ENCODE data around the gene IL4R. TPM values are rescaled to one million over a fixed set of nuclear protein-coding genes. Genes with fewer than 3 reads are reported as not detected.

IL4R gene
- total RNA-seq, 1 experiment from 2014 or later, result 25.1 TPM

DNA sequence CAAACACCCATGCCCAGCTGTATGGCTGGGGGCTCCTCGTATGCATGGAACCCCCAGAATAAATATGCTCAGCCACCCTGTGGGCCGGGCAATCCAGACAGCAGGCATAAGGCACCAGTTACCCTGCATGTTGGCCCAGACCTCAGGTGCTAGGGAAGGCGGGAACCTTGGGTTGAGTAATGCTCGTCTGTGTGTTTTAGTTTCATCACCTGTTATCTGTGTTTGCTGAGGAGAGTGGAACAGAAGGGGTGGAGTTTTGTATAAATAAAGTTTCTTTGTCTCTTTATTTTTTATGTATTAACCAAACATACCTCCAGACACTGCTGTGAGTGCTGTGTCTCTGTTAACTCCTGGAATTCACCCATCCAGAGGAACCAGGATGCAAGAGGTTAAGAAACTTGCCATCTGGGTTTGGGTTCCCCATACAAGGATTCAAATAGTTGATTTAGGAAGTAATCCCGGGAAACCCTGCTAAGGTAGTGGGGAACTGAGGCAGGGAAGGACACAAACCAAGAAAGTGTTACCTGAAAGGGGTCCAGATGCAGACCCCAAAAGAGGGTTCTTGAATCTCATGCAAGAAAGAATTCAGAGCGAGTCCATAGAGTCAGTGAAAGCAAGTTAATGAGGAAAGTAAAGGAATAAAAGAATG, 50.8 kb downstream of the IL4R start:
- BruUV-seq (replicated peaks), result no TSS peak
- Histone ChIP-seq H3K4me1 (ENCODE audit: insufficient read depth, low read length) (peaks cover 26% of the 10 kb centered on the region), H3K4me3 (ENCODE audit: low read length) (no peak overlapping the region), H3K79me2 (ENCODE audit: low read length) (no peaks in the 10 kb centered on the region), H2AFZ (ENCODE audit: low read length) (no peak overlapping the region), H3K36me3 (ENCODE audit: low read depth, low read length) (no peaks in the 10 kb centered on the region; the same call in none of the 2 replicates), H3K9me2 (replicated peaks; ENCODE audit: low read length) (no peaks in the 10 kb centered on the region), H4K20me1 (ENCODE audit: low read length) (no peaks in the 10 kb centered on the region), H3K27me3 (ENCODE audit: low read length) (no peaks in the 10 kb centered on the region), H3K4me2 (ENCODE audit: low read length) (peak overlapping the region; percentile 50), H3K9ac (ENCODE audit: low read length) (peak overlapping the region; percentile 69), H3K27ac (ENCODE audit: low read length) (peak overlapping the region; percentile 98), H3F3A (ENCODE audit: low read length, unreplicated experiment) (no peaks in the 10 kb centered on the region), H3K9me3 (ENCODE audit: low read length) (no peaks in the 10 kb centered on the region)
- ATAC-seq (peak; percentile 71), DNase-seq (peak; percentile 79)
- intact Hi-C loops (cut with micrococcal nuclease), result loop anchor here (1.0 to 5.0 kb wide), 3 partner anchors 47 to 207 kb away; no protein-coding TSS in a partner anchor
- TF ChIP-seq EZH2 (IDR thresholded peaks at IDR 0.05; ENCODE audit: low read length, unreplicated experiment), result no peak
- no peak for TF ChIP-seq EZH2phosphoT487 (IDR thresholded peaks at IDR 0.05; ENCODE audit: borderline replicate concordance, low read length)
- TF ChIP-seq, protein P1, sequence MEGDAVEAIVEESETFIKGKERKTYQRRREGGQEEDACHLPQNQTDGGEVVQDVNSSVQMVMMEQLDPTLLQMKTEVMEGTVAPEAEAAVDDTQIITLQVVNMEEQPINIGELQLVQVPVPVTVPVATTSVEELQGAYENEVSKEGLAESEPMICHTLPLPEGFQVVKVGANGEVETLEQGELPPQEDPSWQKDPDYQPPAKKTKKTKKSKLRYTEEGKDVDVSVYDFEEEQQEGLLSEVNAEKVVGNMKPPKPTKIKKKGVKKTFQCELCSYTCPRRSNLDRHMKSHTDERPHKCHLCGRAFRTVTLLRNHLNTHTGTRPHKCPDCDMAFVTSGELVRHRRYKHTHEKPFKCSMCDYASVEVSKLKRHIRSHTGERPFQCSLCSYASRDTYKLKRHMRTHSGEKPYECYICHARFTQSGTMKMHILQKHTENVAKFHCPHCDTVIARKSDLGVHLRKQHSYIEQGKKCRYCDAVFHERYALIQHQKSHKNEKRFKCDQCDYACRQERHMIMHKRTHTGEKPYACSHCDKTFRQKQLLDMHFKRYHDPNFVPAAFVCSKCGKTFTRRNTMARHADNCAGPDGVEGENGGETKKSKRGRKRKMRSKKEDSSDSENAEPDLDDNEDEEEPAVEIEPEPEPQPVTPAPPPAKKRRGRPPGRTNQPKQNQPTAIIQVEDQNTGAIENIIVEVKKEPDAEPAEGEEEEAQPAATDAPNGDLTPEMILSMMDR (conservative IDR thresholded peaks at IDR 0.05; ENCODE audit: low read depth, low read length), result no peak
- POLR2A ChIA-PET (ENCODE audit: unreplicated experiment), result no interaction called here
- CTCF ChIA-PET, result no interaction called here

DNA sequence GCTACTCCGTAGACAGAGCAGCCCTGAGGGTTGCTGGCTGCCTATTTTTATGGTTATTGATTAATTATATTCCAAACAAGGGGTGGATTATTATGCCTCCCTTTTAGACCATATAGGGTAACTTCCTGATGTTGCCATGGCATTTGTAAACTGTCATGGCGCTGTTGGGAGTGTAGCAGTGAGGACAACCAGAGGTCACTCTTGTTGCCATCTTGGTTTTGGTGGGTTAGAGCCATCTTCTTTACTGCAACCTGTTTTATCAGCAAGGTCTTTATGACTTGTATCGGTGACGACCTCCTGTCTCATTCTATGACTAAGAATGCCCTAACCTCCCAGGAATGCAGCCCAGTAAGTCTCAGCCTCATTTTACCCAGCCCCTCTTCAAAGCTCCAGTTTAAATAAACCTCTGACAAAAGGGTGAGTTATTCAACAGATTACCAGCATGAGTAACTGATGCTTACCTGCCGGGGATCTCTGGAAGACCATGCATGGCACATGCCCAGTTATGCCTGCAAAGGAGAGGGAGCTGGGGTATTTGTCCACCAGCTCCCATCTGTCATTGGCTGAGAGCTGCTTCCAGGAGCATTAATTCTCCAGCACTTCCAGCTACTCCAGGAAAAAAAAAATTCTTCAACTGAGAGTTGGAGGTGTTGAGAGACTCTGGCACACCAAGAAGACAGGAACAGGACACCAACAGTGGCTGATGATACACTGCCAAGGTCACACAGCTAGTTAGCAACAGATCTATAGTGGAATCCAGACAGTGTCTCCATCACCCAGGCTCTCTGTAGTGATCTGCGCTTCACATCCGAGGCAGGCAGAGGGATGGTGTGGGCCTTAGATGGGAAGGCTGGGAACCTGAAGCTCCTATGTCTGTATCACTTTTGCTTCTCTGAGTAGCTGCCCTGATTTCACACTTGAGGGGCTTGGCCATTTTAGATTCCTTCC, 51.6 kb downstream of the IL4R start:
- no peaks in the 10 kb centered on the region; the same call in none of the 2 replicates for H3K36me3 ChIP-seq (ENCODE audit: low read depth, low read length)
- H3K9me3 ChIP-seq (ENCODE audit: low read length), result no peaks in the 10 kb centered on the region
- no peak overlapping the region for H3K4me3 ChIP-seq (ENCODE audit: low read length)
- intact Hi-C loops (cut with micrococcal nuclease), result loop anchor here (1.0 to 5.0 kb wide), 3 partner anchors 48 to 208 kb away; no protein-coding TSS in a partner anchor
- H3K79me2 ChIP-seq (ENCODE audit: low read length), result no peaks in the 10 kb centered on the region
- DNase-seq (peak; percentile 90), ATAC-seq (peak; percentile 42)
- peak overlapping the region; percentile 69 for H3K9ac ChIP-seq (ENCODE audit: low read length)
- H3K9me2 ChIP-seq (replicated peaks; ENCODE audit: low read length), result no peaks in the 10 kb centered on the region
- H3K27ac ChIP-seq (ENCODE audit: low read length), result peak overlapping the region; percentile 98
- no peak overlapping the region for H2AFZ ChIP-seq (ENCODE audit: low read length)
- TF ChIP-seq EZH2 (IDR thresholded peaks at IDR 0.05; ENCODE audit: low read length, unreplicated experiment) (no peak), EZH2phosphoT487 (IDR thresholded peaks at IDR 0.05; ENCODE audit: borderline replicate concordance, low read length) (no peak)
- TF ChIP-seq, protein P1 (conservative IDR thresholded peaks at IDR 0.05; ENCODE audit: low read depth, low read length), result no peak
- no peaks in the 10 kb centered on the region for H3K27me3 ChIP-seq (ENCODE audit: low read length)
- ChIA-PET POLR2A (ENCODE audit: unreplicated experiment) (no interaction called here), CTCF (interaction anchor here (0.6 kb wide), 1 partner anchor 53 kb away, joined by 6 read pairs; no protein-coding TSS in a partner anchor)
- peaks cover 26% of the 10 kb centered on the region for H3K4me1 ChIP-seq (ENCODE audit: insufficient read depth, low read length)
- H4K20me1 ChIP-seq (ENCODE audit: low read length), result no peaks in the 10 kb centered on the region
- no peaks in the 10 kb centered on the region for H3F3A ChIP-seq (ENCODE audit: low read length, unreplicated experiment)
- BruUV-seq (replicated peaks), result TSS peak; percentile 21
- H3K4me2 ChIP-seq (ENCODE audit: low read length), result peak overlapping the region; percentile 50

Measured in PC-3 (cell line).